CD4-positive, alpha-beta memory T cell (primary cell): ENCODE measurements around the gene ZNF91. TPM values are rescaled to one million over a fixed set of nuclear protein-coding genes. Genes with fewer than 3 reads are reported as not detected.
"Not testable (repeated sequence)": the region's sequence is repeated elsewhere in the genome, so short reads cannot be mapped to it uniquely, and the experiment has no call there.

ENCODE experiments used
- CTCF ChIA-PET: fragments of 350-600 bp; sonication (Branson Sonifier 250); formaldehyde crosslinking; loops from one replicate; lab custom pipeline; 2021; ENCODE audit warnings: inconsistent platforms; ENCODE audit not compliant: partially characterized antibody; lab: Charles Lee
- POLR2A ChIA-PET: fragments of 350-600 bp; sonication (Branson Sonifier 250); formaldehyde crosslinking; loops from one replicate; lab custom pipeline; 2021; ENCODE audit not compliant: partially characterized antibody; lab: Charles Lee
- DNase-seq, 5 donors: peaks; one replicate each; pipeline versions ENCODE4 v3.0.0 to v3.0.0-alpha.2; 2020 to 2022; ENCODE audit warnings: mixed read lengths in 1 of 5
- H3K27ac ChIP-seq: one replicate; pipeline ENCODE4 v1.7.0; 2013; ENCODE audit warnings: low read depth, low read length
- H3K27me3 ChIP-seq: 2 replicates; pipeline ENCODE4 v1.7.0; 2013; ENCODE audit warnings: mild to moderate bottlenecking, low read length, moderate library complexity; ENCODE audit not compliant: insufficient read depth
- H3K36me3 ChIP-seq: 2 replicates; pipeline ENCODE4 v1.7.0; 2013; ENCODE audit warnings: mild to moderate bottlenecking, low read length, moderate library complexity; ENCODE audit not compliant: insufficient read depth
- H3K4me1 ChIP-seq: 2 replicates; pipeline ENCODE4 v1.7.0; 2013; ENCODE audit warnings: mild to moderate bottlenecking, low read length, moderate library complexity; ENCODE audit not compliant: insufficient read depth
- H3K4me3 ChIP-seq, 2 donors: one replicate each; pipeline ENCODE4 v1.7.0; 2013; ENCODE audit warnings: low read length in 2 of 2, mild to moderate bottlenecking in 1 of 2
- H3K9me3 ChIP-seq, 2 donors: one replicate each; pipeline ENCODE4 v1.7.0; 2013; ENCODE audit warnings: low read length in 2 of 2, control low read depth in 1 of 2; ENCODE audit not compliant: control insufficient read depth in 1 of 2
- H3K27ac Mint-ChIP-seq, 7 donors: one replicate each; pipeline ENCODE4 v1.8.0; 2020 to 2021; ENCODE audit warnings: mixed read lengths in 7 of 7, mild to moderate bottlenecking in 6 of 7, inconsistent platforms in 3 of 7, moderate library complexity in 3 of 7
- H3K27me3 Mint-ChIP-seq, 2 donors: one replicate each; pipeline ENCODE4 v1.8.0; 2020 to 2021; ENCODE audit warnings: mixed read lengths in 2 of 2
- H3K36me3 Mint-ChIP-seq, 2 donors: one replicate each; pipeline ENCODE4 v1.8.0; 2020 to 2021; ENCODE audit warnings: mixed read lengths in 2 of 2, inconsistent platforms in 1 of 2, mild to moderate bottlenecking in 1 of 2
- H3K4me1 Mint-ChIP-seq, 4 donors: one replicate each; pipeline ENCODE4 v1.8.0; 2020 to 2021; ENCODE audit warnings: mixed read lengths in 4 of 4, mild to moderate bottlenecking in 1 of 4
- H3K4me3 Mint-ChIP-seq, 8 donors: one replicate each; pipeline ENCODE4 v1.8.0; 2020 to 2021; ENCODE audit warnings: mixed read lengths in 8 of 8, mild to moderate bottlenecking in 7 of 8, moderate library complexity in 6 of 8, inconsistent platforms in 3 of 8
- H3K9me3 Mint-ChIP-seq, 8 donors: one replicate each; pipeline ENCODE4 v1.8.0; 2020 to 2021; ENCODE audit warnings: mixed read lengths in 8 of 8, mild to moderate bottlenecking in 5 of 8, inconsistent platforms in 3 of 8, moderate library complexity in 1 of 8
- intact Hi-C: fragments of 100-400 bp; cut with micrococcal nuclease; formaldehyde crosslinking; loops from one replicate; pipeline ENCODE4 v1.15.1; 2023
- polyA plus RNA-seq, 2 donors: library from polyadenylated mRNA; unstranded; fragments of 300-500 nt; fragmentation: Illumina TruSeq; gene quantifications; one replicate each; pipeline ENCODE4 v1.2.3, GENCODE V29; 2021
- total RNA-seq, 2 experiments: library from RNA; stranded (reverse); gene quantifications; one replicate each; pipeline ENCODE4 v1.2.3, GENCODE V29; 2021

The ZNF91 gene
- total and polyA plus RNA-seq, 4 experiments from 2014 or later = 8.9 to 113 (median 79.3) TPM

- H3K27ac ChIP-seq = no peak overlapping the region
- H3K36me3 Mint-ChIP-seq = peaks cover 3 to 4% of the 10 kb centered on the region in 2 donors
- H3K27me3 Mint-ChIP-seq = peaks cover 0 to 1% of the 10 kb centered on the region in 2 donors
- no peaks in the 10 kb centered on the region for H3K4me1 Mint-ChIP-seq
- no peaks in the 10 kb centered on the region for H3K4me1 ChIP-seq
- no peak overlapping the region for H3K4me3 Mint-ChIP-seq
- intact Hi-C loops = no loop called here
- no peaks in the 10 kb centered on the region for H3K36me3 ChIP-seq
- H3K27me3 ChIP-seq = no peaks in the 10 kb centered on the region
- ChIA-PET POLR2A (no interaction called here), CTCF (no interaction called here)
- H3K9me3 ChIP-seq = no peaks in the 10 kb centered on the region
- H3K4me3 ChIP-seq = no peak overlapping the region
- no peak for DNase-seq
- peaks cover 0 to 35% (median 23%) of the 10 kb centered on the region in 8 donors for H3K9me3 Mint-ChIP-seq
- no peak overlapping the region for H3K27ac Mint-ChIP-seq
These were observed 91.0 kb downstream of the ZNF91 start for GRCh38 chr19:23304238-23304637.

GRCh38 chr19:23294141-23294540 lies 101.1 kb downstream of the ZNF91 start:
- H3K27ac ChIP-seq = no peak overlapping the region
- no peak overlapping the region for H3K4me3 ChIP-seq
- Mint-ChIP-seq H3K4me1 (no peaks in the 10 kb centered on the region), H3K9me3 (peaks cover 0 to 9% (median 1%) of the 10 kb centered on the region in 8 donors), H3K36me3 (no peaks in the 10 kb centered on the region), H3K4me3 (no peak overlapping the region), H3K27ac (no peak overlapping the region), H3K27me3 (no peaks in the 10 kb centered on the region)
- no peak for DNase-seq
- H3K27me3 ChIP-seq = no peaks in the 10 kb centered on the region
- CTCF ChIA-PET = no interaction called here
- intact Hi-C loops = no loop called here
- H3K4me1 ChIP-seq = no peaks in the 10 kb centered on the region
- H3K36me3 ChIP-seq = no peaks in the 10 kb centered on the region
- POLR2A ChIA-PET = no interaction called here
- H3K9me3 ChIP-seq = no peaks in the 10 kb centered on the region

- H3K36me3 Mint-ChIP-seq, H3K4me1 ChIP-seq, CTCF ChIA-PET, H3K27me3 ChIP-seq, H3K4me1 Mint-ChIP-seq, POLR2A ChIA-PET, intact Hi-C loops, H3K4me3 Mint-ChIP-seq, H3K4me3 ChIP-seq, H3K27ac ChIP-seq, H3K27ac Mint-ChIP-seq, H3K27me3 Mint-ChIP-seq, H3K36me3 ChIP-seq, DNase-seq, H3K9me3 ChIP-seq: not testable (repeated sequence)
- H3K9me3 Mint-ChIP-seq = peaks cover 0 to 24% (median 5%) of the 10 kb centered on the region in 8 donors
These were observed 105.3 kb downstream of the ZNF91 start for GRCh38 chr19:23289966-23290365.

Other genes with a start within 250 kb of the ZNF91 start
- gene ZNF724, start 145.1 kb downstream of the ZNF91 start, total RNA-seq = 1 to 10 TPM; 5.5 to 6.1 TPM
- gene ZNF724, start 145.1 kb downstream of the ZNF91 start, polyA plus RNA-seq = 1 to 10 TPM; 1.9 to 2.0 TPM